ACC112 (cell line): ENCODE measurements around the gene KRTAP17-1.
"Not testable (repeated sequence)": the region's sequence is repeated elsewhere in the genome, so short reads cannot be mapped to it uniquely, and the experiment has no call there.

ENCODE experiments used
- H2AFZ ChIP-seq: fragments of 200-600 bp; sonication (generic); one replicate; pipeline ENCODE4 v1.6.0; 2017; ENCODE audit warnings: antibody characterized with exemption, low read length; ENCODE audit not compliant: unreplicated experiment
- H3K27ac ChIP-seq: fragments of 200-600 bp; sonication (generic); 2 replicates; pipeline ENCODE4 v1.5.1; 2014; ENCODE audit warnings: low read depth, mild to moderate bottlenecking, antibody characterized with exemption, low read length, moderate library complexity
- H3K27me3 ChIP-seq: fragments of 200-600 bp; sonication (generic); 2 replicates; pipeline ENCODE4 v1.6.1; 2014; ENCODE audit warnings: mild to moderate bottlenecking, antibody characterized with exemption, low read length, moderate library complexity, mixed read lengths; ENCODE audit not compliant: insufficient read depth
- H3K36me3 ChIP-seq: fragments of 200-600 bp; sonication (generic); 2 replicates; pipeline ENCODE4 v1.6.1; 2016; ENCODE audit warnings: mild to moderate bottlenecking, antibody characterized with exemption, low read length, moderate library complexity, mixed read lengths; ENCODE audit not compliant: insufficient read depth
- H3K4me1 ChIP-seq: fragments of 200-600 bp; sonication (generic); one replicate; pipeline ENCODE4 v1.6.1; 2016; ENCODE audit warnings: low read length, mixed read lengths; ENCODE audit not compliant: insufficient read depth, unreplicated experiment, control insufficient read depth
- H3K4me3 ChIP-seq: fragments of 200-600 bp; sonication (generic); 2 replicates; pipeline ENCODE4 v1.5.1; 2014; ENCODE audit warnings: mild to moderate bottlenecking, low read depth, low read length
- H3K79me2 ChIP-seq: fragments of 200-600 bp; sonication (generic); one replicate; pipeline ENCODE4 v1.6.0; 2016; ENCODE audit warnings: low read length; ENCODE audit not compliant: control insufficient read depth, unreplicated experiment, insufficient read depth

Gene KRTAP17-1

GRCh38 chr17:41315204-41315794 lies at the start of gene KRTAP17-1:
Gene KRTAP17-1, minus strand, starts transcription at chr17:41315710. Its CDS starts 60 bp downstream, at chr17:41315650.
- H3K4me3 ChIP-seq, result no peak within 1 kb of the TSS
- H3K79me2 ChIP-seq, result no peaks in the 10 kb centered on the region
- no peaks in the 10 kb centered on the region for H3K4me1 ChIP-seq
- no peak within 1 kb of the TSS for H3K27ac ChIP-seq
- no peaks in the 10 kb centered on the region for H3K36me3 ChIP-seq
- H2AFZ ChIP-seq, result no peak within 1 kb of the TSS
- no peaks in the 10 kb centered on the region for H3K27me3 ChIP-seq

- H2AFZ ChIP-seq, result no peak overlapping the region
- no peak overlapping the region for H3K4me3 ChIP-seq
- H3K36me3 ChIP-seq, result no peaks in the 10 kb centered on the region
- H3K79me2 ChIP-seq, result no peaks in the 10 kb centered on the region
- peaks cover 9% of the 10 kb centered on the region for H3K4me1 ChIP-seq
- no peaks in the 10 kb centered on the region for H3K27me3 ChIP-seq
- H3K27ac ChIP-seq, result no peak overlapping the region
Observed at GRCh38 chr17:41363881-41364280, 48.4 kb upstream of the KRTAP17-1 start.

- Histone ChIP-seq H3K4me3 (no peak overlapping the region), H2AFZ (no peak overlapping the region), H3K27me3 (no peaks in the 10 kb centered on the region), H3K27ac (no peak overlapping the region), H3K4me1 (peaks cover 5% of the 10 kb centered on the region), H3K79me2 (no peaks in the 10 kb centered on the region), H3K36me3 (no peaks in the 10 kb centered on the region)
Observed at GRCh38 chr17:41360296-41360995, 44.9 kb upstream of the KRTAP17-1 start.

- Histone ChIP-seq H3K79me2 (no peaks in the 10 kb centered on the region), H3K27me3 (peaks cover 27% of the 10 kb centered on the region), H3K27ac (no peak overlapping the region), H3K36me3 (no peaks in the 10 kb centered on the region), H3K4me1 (no peaks in the 10 kb centered on the region), H2AFZ (no peak overlapping the region), H3K4me3 (no peak overlapping the region)
Observed at GRCh38 chr17:41354536-41354935, 39.0 kb upstream of the KRTAP17-1 start.

- Histone ChIP-seq H3K36me3 (no peaks in the 10 kb centered on the region), H2AFZ (no peak overlapping the region), H3K27me3 (peaks cover 27% of the 10 kb centered on the region), H3K4me3 (no peak overlapping the region), H3K27ac (no peak overlapping the region), H3K79me2 (no peaks in the 10 kb centered on the region), H3K4me1 (no peaks in the 10 kb centered on the region)
Observed at GRCh38 chr17:41352597-41353366, 37.3 kb upstream of the KRTAP17-1 start.

GRCh38 chr17:41351177-41351576 lies 35.7 kb upstream of the KRTAP17-1 start:
- no peak overlapping the region for H2AFZ ChIP-seq
- no peaks in the 10 kb centered on the region for H3K36me3 ChIP-seq
- peaks cover 27% of the 10 kb centered on the region for H3K27me3 ChIP-seq
- no peak overlapping the region for H3K27ac ChIP-seq
- no peak overlapping the region for H3K4me3 ChIP-seq
- no peaks in the 10 kb centered on the region for H3K79me2 ChIP-seq
- no peaks in the 10 kb centered on the region for H3K4me1 ChIP-seq

- H3K27ac ChIP-seq, H3K4me3 ChIP-seq: not testable (repeated sequence)
Observed at GRCh38 chr17:41350381-41350878, 34.9 kb upstream of the KRTAP17-1 start, which contains the start of gene KRT33A. Gene KRT33A, minus strand, starts transcription at chr17:41350828. Its CDS starts 61 bp downstream, at chr17:41350767.

GRCh38 chr17:41347869-41348760 lies 32.6 kb upstream of the KRTAP17-1 start:
- Histone ChIP-seq H3K79me2 (no peaks in the 10 kb centered on the region), H3K27me3 (peaks cover 15% of the 10 kb centered on the region), H3K4me1 (no peaks in the 10 kb centered on the region), H3K4me3 (no peak overlapping the region), H3K36me3 (no peaks in the 10 kb centered on the region), H2AFZ (no peak overlapping the region), H3K27ac (no peak overlapping the region)

More at GRCh38 chr17:41350381-41350878, 34.9 kb upstream of the KRTAP17-1 start, which contains the start of gene KRT33A:
- not testable (repeated sequence) for H3K4me1 ChIP-seq, H3K79me2 ChIP-seq, H2AFZ ChIP-seq, H3K36me3 ChIP-seq
- H3K27me3 ChIP-seq, result peaks cover 27% of the 10 kb centered on the region

GRCh38 chr17:41346421-41346820 lies 30.9 kb upstream of the KRTAP17-1 start:
- H3K36me3 ChIP-seq, H3K27me3 ChIP-seq: not testable (repeated sequence)

GRCh38 chr17:41345992-41346391 lies 30.5 kb upstream of the KRTAP17-1 start:
- Histone ChIP-seq H3K4me1 (no peaks in the 10 kb centered on the region), H3K79me2 (no peaks in the 10 kb centered on the region), H3K27me3 (peaks cover 2% of the 10 kb centered on the region), H3K27ac (no peak overlapping the region), H3K4me3 (no peak overlapping the region), H2AFZ (no peak overlapping the region), H3K36me3 (no peaks in the 10 kb centered on the region)

More at GRCh38 chr17:41346421-41346820, 30.9 kb upstream of the KRTAP17-1 start:
- not testable (repeated sequence) for H3K4me3 ChIP-seq, H3K79me2 ChIP-seq, H2AFZ ChIP-seq, H3K4me1 ChIP-seq, H3K27ac ChIP-seq
